Upper lobe of right lung (tissue), 1 donor: Measurements from ENCODE around the gene KHNYN. TPM values are rescaled to one million over a fixed set of nuclear protein-coding genes. Genes with fewer than 3 reads are reported as not detected.

ENCODE experiments used
- ATAC-seq: fragments of 200-7000 bp; cut with Tn5 transposase; one replicate; pipeline ENCODE4 v1.9.1; 2020; ENCODE audit warnings: mild to moderate bottlenecking, moderate library complexity
- DNase-seq: peaks from one replicate; pipeline ENCODE4 v3.0.0-alpha.2; 2020
- H3K27ac ChIP-seq: fragments of 200-600 bp; one replicate; pipeline ENCODE4 v1.8.0; 2022
- H3K27me3 ChIP-seq: fragments of 200-600 bp; one replicate; pipeline ENCODE4 v1.8.0; 2022; ENCODE audit warnings: mild to moderate bottlenecking
- H3K36me3 ChIP-seq: fragments of 200-600 bp; one replicate; pipeline ENCODE4 v1.8.0; 2022
- H3K4me1 ChIP-seq: fragments of 200-600 bp; one replicate; pipeline ENCODE4 v1.8.0; 2022
- H3K4me3 ChIP-seq: fragments of 200-600 bp; one replicate; pipeline ENCODE4 v1.8.0; 2022; ENCODE audit warnings: mild to moderate bottlenecking
- H3K9me3 ChIP-seq: fragments of 200-600 bp; one replicate; pipeline ENCODE4 v1.8.0; 2022
- CTCF ChIP-seq: fragments of 200-600 bp; IDR thresholded peaks from one replicate; pipeline ENCODE4 v1.8.0; 2022; ENCODE audit warnings: antibody characterized with exemption
- intact Hi-C: fragments of 100-400 bp; cut with DNase I; formaldehyde crosslinking; loops from one replicate; pipeline ENCODE4 v1.11.0; 2022
- total RNA-seq: library from RNA; stranded (reverse); fragmentation: NEBNext Ultra II Directional; extraction: Animal tissue kit (Norgen Biotek cat#: 25700); gene quantifications from one replicate; pipeline ENCODE4 v1.2.1, GENCODE V29; 2021
- donor health status: DM: no; HTN: yes; CAD: no; lungs with severe emphysema.

KHNYN gene
- total RNA-seq, 1 donor from 2014 or later, result 56.2 TPM

- Histone ChIP-seq H3K4me3 (no peak overlapping the region), H3K9me3 (no peaks in the 10 kb centered on the region), H3K27me3 (no peaks in the 10 kb centered on the region), H3K36me3 (peaks cover 15% of the 10 kb centered on the region), H3K27ac (no peak overlapping the region), H3K4me1 (no peaks in the 10 kb centered on the region)
- intact Hi-C loops, result no loop called here
- ATAC-seq (no peak), DNase-seq (no peak)
- no peak for TF ChIP-seq CTCF
Observed at GRCh38 chr14:24409956-24410355, 19.8 kb upstream of the KHNYN start.

GRCh38 chr14:24411443-24412389 is 18.0 kb upstream of the KHNYN start:
- no peak overlapping the region for H3K4me3 ChIP-seq
- no peaks in the 10 kb centered on the region for H3K9me3 ChIP-seq
- H3K36me3 ChIP-seq, result peaks cover 19% of the 10 kb centered on the region
- H3K27ac ChIP-seq, result no peak overlapping the region
- ATAC-seq (peak; percentile 65), DNase-seq (no peak)
- intact Hi-C loops, result no loop called here
- H3K27me3 ChIP-seq, result no peaks in the 10 kb centered on the region
- peak; percentile 64 for TF ChIP-seq CTCF
- no peaks in the 10 kb centered on the region for H3K4me1 ChIP-seq

GRCh38 chr14:24414077-24414476 is 15.7 kb upstream of the KHNYN start:
- intact Hi-C loops, result no loop called here
- peaks cover 11% of the 10 kb centered on the region for H3K36me3 ChIP-seq
- H3K27ac ChIP-seq, result no peak overlapping the region
- H3K4me1 ChIP-seq, result peaks cover 7% of the 10 kb centered on the region
- ATAC-seq, result no peak
- H3K27me3 ChIP-seq, result no peaks in the 10 kb centered on the region
- no peak for TF ChIP-seq CTCF
- H3K9me3 ChIP-seq, result no peaks in the 10 kb centered on the region
- no peak for DNase-seq
- no peak overlapping the region for H3K4me3 ChIP-seq

- Histone ChIP-seq H3K27me3 (no peaks in the 10 kb centered on the region), H3K4me1 (peaks cover 7% of the 10 kb centered on the region), H3K4me3 (no peak overlapping the region), H3K27ac (no peak overlapping the region), H3K36me3 (peaks cover 6% of the 10 kb centered on the region), H3K9me3 (no peaks in the 10 kb centered on the region)
- intact Hi-C loops, result no loop called here
- no peak for TF ChIP-seq CTCF
- no peak for DNase-seq
- no peak for ATAC-seq
Observed at GRCh38 chr14:24414732-24415420, 14.9 kb upstream of the KHNYN start.

GRCh38 chr14:24415421-24416253 is 14.1 kb upstream of the KHNYN start:
- Histone ChIP-seq H3K27me3 (no peaks in the 10 kb centered on the region), H3K27ac (no peak overlapping the region), H3K4me1 (peaks cover 7% of the 10 kb centered on the region), H3K36me3 (peaks cover 6% of the 10 kb centered on the region), H3K4me3 (no peak overlapping the region), H3K9me3 (no peaks in the 10 kb centered on the region)
- ATAC-seq (no peak), DNase-seq (no peak)
- intact Hi-C loops, result no loop called here
- no peak for TF ChIP-seq CTCF
